ENCODE measurements around the gene XAB2.

- TF ChIP-seq CTCF (IDR thresholded peaks at IDR 0.05) (no peak), POLR2AphosphoS5 (IDR thresholded peaks at IDR 0.05; ENCODE audit: low read depth, low read length) (no peak), REST (IDR thresholded peaks at IDR 0.05; ENCODE audit: insufficient read depth in 1 of 2, low read depth in 2 of 2, low read length in 1 of 2) (no peak), SIN3A (IDR thresholded peaks at IDR 0.05; ENCODE audit: borderline replicate concordance, insufficient read depth, low read depth, low read length) (no peak)
Observed at GRCh38 chr19:7610491-7611240, 18.7 kb downstream of the XAB2 start.
